Type B pancreatic cell (in vitro differentiated cells): ENCODE results near the gene ELL. TPM values are rescaled to one million over a fixed set of nuclear protein-coding genes. Genes with fewer than 3 reads are reported as not detected.

Experiments used
- DNase-seq: peaks from one replicate; pipeline ENCODE4 v3.0.0; 2021; ENCODE audit warnings: mixed read lengths; ENCODE audit not compliant: unreplicated experiment; ENCODE audit errors: extremely low spot score
- H3K27ac Mint-ChIP-seq: 2 replicates; pipeline ENCODE4 v1.8.0; 2021; ENCODE audit warnings: mild to moderate bottlenecking, mixed read lengths
- H3K27me3 Mint-ChIP-seq: 2 replicates; pipeline ENCODE4 v1.8.0; 2021; ENCODE audit warnings: mixed read lengths
- H3K36me3 Mint-ChIP-seq: 2 replicates; pipeline ENCODE4 v1.8.0; 2021; ENCODE audit warnings: mixed read lengths
- H3K4me1 Mint-ChIP-seq: one replicate; pipeline ENCODE4 v1.8.0; 2021; ENCODE audit warnings: mixed read lengths; ENCODE audit not compliant: unreplicated experiment
- H3K4me3 Mint-ChIP-seq: 2 replicates; pipeline ENCODE4 v1.8.0; 2021; ENCODE audit warnings: mild to moderate bottlenecking, mixed read lengths
- H3K9me3 Mint-ChIP-seq: 2 replicates; pipeline ENCODE4 v1.8.0; 2021; ENCODE audit warnings: mixed read lengths
- total RNA-seq: library from RNA; stranded (reverse); gene quantifications from 2 replicates; pipeline ENCODE4 v1.2.1, GENCODE V29; 2021; ENCODE audit warnings: low replicate concordance
- TF ChIP-seq, protein P1 (sequence below): fragments of 200-600 bp; sonication (generic); conservative IDR thresholded peaks from 2 replicates; pipeline ENCODE4 v1.5.0; 2021; ENCODE audit warnings: antibody characterized with exemption, mild to moderate bottlenecking

The ELL gene
- total RNA-seq, 1 donor from 2014 or later: 13.6 TPM

DNA sequence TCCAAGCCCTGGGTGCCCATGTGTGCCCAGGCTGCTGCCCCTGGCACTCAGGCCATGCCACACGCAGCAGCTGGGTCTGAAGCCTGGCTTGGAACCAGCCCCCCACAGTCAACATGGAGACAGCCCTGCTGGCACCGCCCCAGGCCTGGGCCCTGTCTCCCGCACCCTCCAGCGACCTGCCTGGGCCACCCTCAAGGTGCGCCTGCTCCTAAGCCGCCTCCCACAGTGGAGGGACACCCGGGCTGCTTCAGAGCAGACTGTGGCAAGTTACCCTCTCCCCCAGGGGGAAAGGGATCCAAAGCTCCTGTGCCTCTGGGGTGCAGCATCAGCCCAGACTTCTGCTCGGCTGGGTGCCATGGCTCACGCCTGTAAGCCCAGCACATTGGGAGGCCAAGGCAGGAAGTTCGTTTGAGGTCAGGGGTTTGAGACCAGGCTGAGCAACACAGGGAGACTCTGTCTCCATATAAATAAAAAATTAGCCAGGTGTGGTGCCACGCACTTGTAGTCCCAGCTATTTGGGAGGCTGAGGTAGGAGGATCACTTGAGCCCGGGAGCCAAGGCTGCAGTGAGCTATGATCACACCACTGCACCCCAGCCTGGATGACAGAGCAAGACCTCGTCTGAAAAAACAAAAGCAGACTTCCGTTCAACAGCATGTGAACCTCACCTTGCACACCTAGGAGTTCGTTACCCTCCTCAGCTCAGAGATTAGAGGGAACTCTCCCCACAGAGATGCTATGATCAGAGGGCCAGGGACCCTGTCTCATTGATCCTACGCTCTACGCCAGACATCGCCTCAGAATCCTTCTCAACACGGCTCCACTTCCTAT is 15.6 kb downstream of the ELL start:
- no peak for DNase-seq
- TF ChIP-seq, protein P1, sequence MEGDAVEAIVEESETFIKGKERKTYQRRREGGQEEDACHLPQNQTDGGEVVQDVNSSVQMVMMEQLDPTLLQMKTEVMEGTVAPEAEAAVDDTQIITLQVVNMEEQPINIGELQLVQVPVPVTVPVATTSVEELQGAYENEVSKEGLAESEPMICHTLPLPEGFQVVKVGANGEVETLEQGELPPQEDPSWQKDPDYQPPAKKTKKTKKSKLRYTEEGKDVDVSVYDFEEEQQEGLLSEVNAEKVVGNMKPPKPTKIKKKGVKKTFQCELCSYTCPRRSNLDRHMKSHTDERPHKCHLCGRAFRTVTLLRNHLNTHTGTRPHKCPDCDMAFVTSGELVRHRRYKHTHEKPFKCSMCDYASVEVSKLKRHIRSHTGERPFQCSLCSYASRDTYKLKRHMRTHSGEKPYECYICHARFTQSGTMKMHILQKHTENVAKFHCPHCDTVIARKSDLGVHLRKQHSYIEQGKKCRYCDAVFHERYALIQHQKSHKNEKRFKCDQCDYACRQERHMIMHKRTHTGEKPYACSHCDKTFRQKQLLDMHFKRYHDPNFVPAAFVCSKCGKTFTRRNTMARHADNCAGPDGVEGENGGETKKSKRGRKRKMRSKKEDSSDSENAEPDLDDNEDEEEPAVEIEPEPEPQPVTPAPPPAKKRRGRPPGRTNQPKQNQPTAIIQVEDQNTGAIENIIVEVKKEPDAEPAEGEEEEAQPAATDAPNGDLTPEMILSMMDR: no peak
- H3K36me3 Mint-ChIP-seq: no peaks in the 10 kb centered on the region
- no peak overlapping the region for H3K4me3 Mint-ChIP-seq
- no peaks in the 10 kb centered on the region for H3K9me3 Mint-ChIP-seq
- H3K4me1 Mint-ChIP-seq: peaks cover 40% of the 10 kb centered on the region
- H3K27ac Mint-ChIP-seq: peak overlapping the region; percentile 71
- no peaks in the 10 kb centered on the region for H3K27me3 Mint-ChIP-seq

DNA sequence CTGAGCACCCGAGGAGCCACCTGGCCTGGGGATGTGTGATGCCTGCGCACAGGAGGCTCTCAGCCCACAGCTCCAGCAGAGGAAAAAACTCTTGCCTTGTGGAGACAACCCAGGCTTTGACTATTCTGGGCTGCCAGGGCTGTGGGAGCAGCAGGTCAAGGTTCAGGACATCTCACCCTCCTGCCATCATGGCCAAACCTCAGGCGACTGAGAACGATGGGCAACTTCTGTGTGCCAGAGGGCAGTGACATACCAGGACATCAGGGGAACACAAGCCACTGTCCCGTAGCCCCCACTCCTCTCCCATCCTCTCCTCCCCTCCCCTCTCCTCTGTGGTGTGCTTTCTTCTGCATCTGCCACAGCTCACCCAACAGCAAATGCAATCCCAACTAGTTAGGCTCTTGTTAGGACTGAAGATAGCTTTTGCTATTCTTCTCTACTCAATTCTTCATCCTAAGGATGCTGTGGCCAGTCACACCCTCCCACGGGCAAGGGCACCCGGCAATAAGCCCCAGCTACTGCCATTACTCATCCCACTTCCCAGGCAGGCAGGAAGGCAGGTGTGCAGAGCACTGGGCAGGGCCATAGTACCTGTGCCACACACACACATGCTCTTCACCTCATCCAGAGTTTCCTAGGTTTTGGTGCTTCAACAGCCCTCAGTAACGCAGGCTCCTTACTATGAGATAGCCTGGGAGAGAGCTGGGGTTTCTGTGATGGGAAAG is 16.8 kb downstream of the ELL start:
- TF ChIP-seq, protein P1: no peak
- peak overlapping the region; percentile 86 for H3K27ac Mint-ChIP-seq

DNA sequence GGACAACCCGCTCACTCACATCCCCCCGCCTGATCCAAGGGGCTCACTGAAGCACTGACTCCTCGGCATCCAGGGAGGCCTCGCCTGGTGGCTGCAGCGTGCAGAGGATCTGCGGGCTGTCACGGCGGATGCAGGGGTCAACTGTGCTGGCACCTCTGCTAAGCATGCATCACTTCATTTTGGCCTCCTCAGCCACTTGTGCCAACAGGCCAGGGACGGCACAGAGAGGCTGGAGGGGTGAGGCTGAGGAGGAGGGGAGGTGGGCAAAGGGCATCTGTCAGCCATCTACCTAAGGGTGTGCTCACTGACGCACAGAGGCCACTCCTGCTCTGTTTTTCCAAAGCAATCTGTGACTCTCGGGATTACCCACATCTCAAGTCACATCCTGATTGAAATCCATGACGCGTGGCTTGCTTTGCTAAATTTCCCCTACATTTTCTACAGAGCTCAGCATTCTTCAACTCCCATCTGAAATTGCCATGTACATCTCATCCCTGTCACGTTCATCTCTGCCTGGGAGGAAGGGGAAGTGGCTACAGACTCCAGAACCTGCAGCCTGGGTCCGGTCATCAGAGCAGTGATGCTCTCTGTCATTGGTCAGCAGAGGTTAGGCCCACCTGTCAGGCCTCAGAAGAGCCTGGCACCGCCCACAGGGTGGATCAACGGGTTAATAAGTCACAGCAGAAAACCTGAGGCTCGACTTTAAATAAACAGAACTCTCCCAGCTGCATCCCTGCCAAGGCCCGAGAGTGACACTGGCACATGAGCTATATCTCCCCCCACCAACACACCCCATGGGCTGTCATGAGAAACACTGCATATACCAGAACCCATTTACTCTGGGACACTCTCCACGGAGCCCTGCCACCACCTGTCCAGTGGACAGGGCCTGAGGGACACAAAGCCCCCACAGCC is 17.6 kb downstream of the ELL start:
- peaks cover 46% of the 10 kb centered on the region for H3K4me1 Mint-ChIP-seq
- DNase-seq: no peak
- TF ChIP-seq, protein P1: no peak
- H3K9me3 Mint-ChIP-seq: no peaks in the 10 kb centered on the region
- no peaks in the 10 kb centered on the region for H3K36me3 Mint-ChIP-seq
- H3K4me3 Mint-ChIP-seq: peak overlapping the region; percentile 57
- H3K27ac Mint-ChIP-seq: peak overlapping the region; percentile 86
- H3K27me3 Mint-ChIP-seq: no peaks in the 10 kb centered on the region

More for the DNA sequence above, 16.8 kb downstream of the ELL start:
- no peak overlapping the region for H3K4me3 Mint-ChIP-seq
- no peaks in the 10 kb centered on the region for H3K9me3 Mint-ChIP-seq
- H3K4me1 Mint-ChIP-seq: peaks cover 46% of the 10 kb centered on the region
- DNase-seq: no peak
- H3K27me3 Mint-ChIP-seq: no peaks in the 10 kb centered on the region
- no peaks in the 10 kb centered on the region for H3K36me3 Mint-ChIP-seq

DNA sequence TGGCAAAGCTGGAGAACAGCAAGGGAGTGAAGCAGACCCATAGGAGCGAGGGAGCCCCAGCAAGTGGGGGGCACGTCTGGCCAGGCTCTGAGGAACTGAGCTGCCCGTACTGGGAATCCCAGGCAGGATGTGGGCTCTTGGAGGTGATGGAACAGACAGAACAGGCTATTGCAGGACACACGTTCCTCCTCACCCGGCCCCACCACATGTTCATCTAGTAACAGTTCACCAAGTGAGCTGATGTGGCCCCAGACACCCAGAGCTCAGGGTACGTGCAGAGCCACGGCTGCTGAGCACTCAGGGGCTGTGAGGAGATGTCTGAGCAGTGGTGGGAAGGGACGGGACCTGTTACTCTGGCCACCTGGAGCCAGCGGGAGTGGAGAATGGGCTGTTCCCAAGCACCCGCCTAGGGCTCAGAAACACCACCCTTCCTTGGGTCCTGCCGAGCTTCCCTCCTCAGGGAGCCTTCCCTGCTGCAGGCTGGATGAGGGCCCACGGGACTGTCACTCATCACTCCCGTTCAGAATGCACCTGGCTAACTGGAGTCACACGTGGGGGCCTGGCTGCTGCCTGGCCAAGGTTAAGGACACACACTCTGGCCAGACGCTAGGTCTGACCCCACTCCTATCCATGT is 18.4 kb downstream of the ELL start:
- no peak for DNase-seq
- TF ChIP-seq, protein P1: no peak
- no peaks in the 10 kb centered on the region for H3K27me3 Mint-ChIP-seq
- H3K9me3 Mint-ChIP-seq: no peaks in the 10 kb centered on the region
- H3K27ac Mint-ChIP-seq: no peak overlapping the region
- peaks cover 46% of the 10 kb centered on the region for H3K4me1 Mint-ChIP-seq
- H3K4me3 Mint-ChIP-seq: no peak overlapping the region
- no peaks in the 10 kb centered on the region for H3K36me3 Mint-ChIP-seq
